ENCODE data around the gene SLC22A3. TPM values are rescaled to one million over a fixed set of nuclear protein-coding genes. Genes with fewer than 3 reads are reported as not detected.

Gene SLC22A3
- total RNA-seq, 1 donor from 2014 or later: 0.57 TPM

DNA sequence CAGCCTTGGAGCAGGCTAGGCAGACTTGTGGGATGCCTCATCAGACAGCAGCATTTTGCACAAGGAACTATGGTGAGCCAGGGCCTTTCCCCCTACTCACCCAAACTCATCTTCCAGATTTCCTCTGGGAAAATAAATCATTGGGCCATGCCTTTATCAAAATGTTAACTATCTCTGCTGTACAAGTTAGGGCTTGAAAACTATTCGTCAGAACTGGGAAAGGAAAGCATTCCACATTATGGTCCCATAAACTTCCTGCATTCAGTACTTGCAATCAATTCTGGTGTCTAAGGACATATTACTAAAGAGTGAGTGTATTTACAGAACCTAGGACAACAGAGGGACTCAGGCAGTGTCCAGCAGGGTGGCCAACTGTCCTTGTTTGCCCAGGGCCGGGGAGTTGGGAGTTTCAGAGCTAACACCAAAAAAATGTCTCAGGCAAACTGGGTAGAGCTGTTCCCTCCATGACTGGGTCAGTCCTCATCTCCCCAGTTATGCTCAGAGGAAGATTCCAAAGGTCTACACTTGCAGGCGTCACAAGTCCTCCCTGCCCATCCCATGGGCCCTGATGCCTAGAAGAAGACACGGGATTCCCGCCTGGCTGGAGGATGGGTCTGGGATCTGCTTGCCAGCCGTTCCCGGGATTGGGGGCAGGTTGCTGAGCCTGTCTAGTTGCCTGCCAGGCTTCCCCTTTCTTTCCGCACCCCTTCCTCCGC, 72.2 kb downstream of the SLC22A3 start:
- no peaks in the 10 kb centered on the region for H3K4me1 Mint-ChIP-seq (ENCODE audit: low read depth, unreplicated experiment)
- H3K36me3 Mint-ChIP-seq (ENCODE audit: low read depth, unreplicated experiment): no peaks in the 10 kb centered on the region
- no peak overlapping the region for H3K27ac ChIP-seq (ENCODE audit: low read depth, low read length)
- TF ChIP-seq, protein P1, sequence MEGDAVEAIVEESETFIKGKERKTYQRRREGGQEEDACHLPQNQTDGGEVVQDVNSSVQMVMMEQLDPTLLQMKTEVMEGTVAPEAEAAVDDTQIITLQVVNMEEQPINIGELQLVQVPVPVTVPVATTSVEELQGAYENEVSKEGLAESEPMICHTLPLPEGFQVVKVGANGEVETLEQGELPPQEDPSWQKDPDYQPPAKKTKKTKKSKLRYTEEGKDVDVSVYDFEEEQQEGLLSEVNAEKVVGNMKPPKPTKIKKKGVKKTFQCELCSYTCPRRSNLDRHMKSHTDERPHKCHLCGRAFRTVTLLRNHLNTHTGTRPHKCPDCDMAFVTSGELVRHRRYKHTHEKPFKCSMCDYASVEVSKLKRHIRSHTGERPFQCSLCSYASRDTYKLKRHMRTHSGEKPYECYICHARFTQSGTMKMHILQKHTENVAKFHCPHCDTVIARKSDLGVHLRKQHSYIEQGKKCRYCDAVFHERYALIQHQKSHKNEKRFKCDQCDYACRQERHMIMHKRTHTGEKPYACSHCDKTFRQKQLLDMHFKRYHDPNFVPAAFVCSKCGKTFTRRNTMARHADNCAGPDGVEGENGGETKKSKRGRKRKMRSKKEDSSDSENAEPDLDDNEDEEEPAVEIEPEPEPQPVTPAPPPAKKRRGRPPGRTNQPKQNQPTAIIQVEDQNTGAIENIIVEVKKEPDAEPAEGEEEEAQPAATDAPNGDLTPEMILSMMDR (IDR thresholded peaks at IDR 0.05; ENCODE audit: insufficient read depth, low read depth, low read length): no peak
- no peak for TF ChIP-seq EZH2 (IDR thresholded peaks at IDR 0.05; ENCODE audit: insufficient read depth, low read length)
- no peaks in the 10 kb centered on the region for H4K20me1 ChIP-seq (ENCODE audit: insufficient read depth, low read length)
- H3K4me3 ChIP-seq (ENCODE audit: insufficient read depth, low read depth, low read length): no peak overlapping the region
- DNase-seq (ENCODE audit: low read depth) (no peak), FAIRE-seq (no peak)
- no peaks in the 10 kb centered on the region for H3K4me1 ChIP-seq (ENCODE audit: insufficient read depth, low read length)
- H3K27me3 Mint-ChIP-seq (ENCODE audit: low read depth, unreplicated experiment): peaks cover 12% of the 10 kb centered on the region
- no peak overlapping the region for H3K9ac ChIP-seq (ENCODE audit: low read length)
- H3K9me3 ChIP-seq (ENCODE audit: insufficient read depth, low read depth, low read length): no peaks in the 10 kb centered on the region
- no peaks in the 10 kb centered on the region for H3K36me3 ChIP-seq (ENCODE audit: insufficient read depth, low read length)
- H3K27me3 ChIP-seq (ENCODE audit: insufficient read depth, low read length): no peaks in the 10 kb centered on the region
- H3K4me2 ChIP-seq (ENCODE audit: low read length): no peak overlapping the region
- H3K27ac Mint-ChIP-seq (ENCODE audit: unreplicated experiment): no peak overlapping the region
- H2AFZ ChIP-seq (ENCODE audit: low read depth, low read length): no peak overlapping the region
- no peaks in the 10 kb centered on the region for H3K79me2 ChIP-seq (ENCODE audit: insufficient read depth, low read length)
- peaks cover 1% of the 10 kb centered on the region for H3K9me3 Mint-ChIP-seq (ENCODE audit: unreplicated experiment)
- no peak overlapping the region for H3K4me3 Mint-ChIP-seq (ENCODE audit: unreplicated experiment)

DNA sequence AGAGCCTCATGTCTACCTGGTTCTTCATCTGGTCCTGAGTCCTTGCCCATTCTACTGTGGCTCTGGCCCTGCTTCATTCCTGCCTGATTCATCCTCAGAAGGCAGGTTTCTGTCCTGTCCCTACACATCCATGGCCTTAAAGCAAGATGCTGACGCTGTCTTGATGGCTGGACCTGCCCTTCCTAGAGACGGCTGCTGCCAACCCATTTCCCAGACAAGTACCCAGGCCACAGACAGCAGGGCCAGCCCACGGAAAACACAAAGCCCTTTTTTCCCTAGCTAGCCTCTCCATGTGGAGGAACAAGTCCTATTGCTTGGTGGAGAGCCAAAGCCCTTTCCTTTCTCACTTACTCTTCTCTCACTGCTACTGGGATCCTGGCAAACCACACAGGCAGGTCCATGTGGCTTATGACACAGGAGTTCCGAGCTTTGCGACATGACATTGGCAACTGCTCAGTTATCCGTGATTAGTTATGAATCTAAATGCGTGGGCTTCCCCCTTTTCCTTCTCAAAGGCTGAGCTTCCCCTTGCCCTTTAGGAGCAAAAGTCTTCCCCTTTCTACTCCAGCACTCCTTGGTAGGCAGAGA, 72.9 kb downstream of the SLC22A3 start:
- H2AFZ ChIP-seq (ENCODE audit: low read depth, low read length): no peak overlapping the region
- FAIRE-seq (no peak), DNase-seq (ENCODE audit: low read depth) (no peak)
- TF ChIP-seq, protein P1 (IDR thresholded peaks at IDR 0.05; ENCODE audit: insufficient read depth, low read depth, low read length): no peak
- no peak for TF ChIP-seq EZH2 (IDR thresholded peaks at IDR 0.05; ENCODE audit: insufficient read depth, low read length)
- Mint-ChIP-seq H3K9me3 (ENCODE audit: unreplicated experiment) (no peaks in the 10 kb centered on the region), H3K27me3 (ENCODE audit: low read depth, unreplicated experiment) (peaks cover 6% of the 10 kb centered on the region), H3K4me3 (ENCODE audit: unreplicated experiment) (no peak overlapping the region), H3K27ac (ENCODE audit: unreplicated experiment) (no peak overlapping the region), H3K4me1 (ENCODE audit: low read depth, unreplicated experiment) (no peaks in the 10 kb centered on the region), H3K36me3 (ENCODE audit: low read depth, unreplicated experiment) (no peaks in the 10 kb centered on the region)
- H3K79me2 ChIP-seq (ENCODE audit: insufficient read depth, low read length): no peaks in the 10 kb centered on the region
- H3K36me3 ChIP-seq (ENCODE audit: insufficient read depth, low read length): no peaks in the 10 kb centered on the region
- no peaks in the 10 kb centered on the region for H4K20me1 ChIP-seq (ENCODE audit: insufficient read depth, low read length)
- H3K4me1 ChIP-seq (ENCODE audit: insufficient read depth, low read length): no peaks in the 10 kb centered on the region
- no peak overlapping the region for H3K4me2 ChIP-seq (ENCODE audit: low read length)
- H3K9me3 ChIP-seq (ENCODE audit: insufficient read depth, low read depth, low read length): no peaks in the 10 kb centered on the region
- no peaks in the 10 kb centered on the region for H3K27me3 ChIP-seq (ENCODE audit: insufficient read depth, low read length)
- H3K4me3 ChIP-seq (ENCODE audit: insufficient read depth, low read depth, low read length): no peak overlapping the region
- H3K9ac ChIP-seq (ENCODE audit: low read length): no peak overlapping the region
- H3K27ac ChIP-seq (ENCODE audit: low read depth, low read length): no peak overlapping the region

DNA sequence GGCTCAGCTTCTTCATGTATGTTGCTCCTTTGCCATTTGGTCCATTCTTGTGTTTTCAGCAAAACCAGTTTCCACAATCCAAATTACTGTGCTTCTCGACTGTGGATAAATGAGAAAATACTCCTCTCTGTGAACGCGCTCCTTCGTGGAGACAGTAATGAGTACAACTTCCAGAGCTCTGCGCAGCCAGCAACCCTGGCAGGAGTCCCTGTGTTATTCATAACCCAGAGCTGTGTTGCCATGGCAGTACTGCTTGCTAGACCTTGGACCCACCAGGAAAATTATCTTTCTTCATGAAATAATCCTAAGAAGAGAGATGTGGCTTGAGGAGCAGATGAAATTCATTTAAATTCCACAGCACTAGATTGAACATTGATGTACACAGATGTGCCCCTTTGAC, 73.7 kb downstream of the SLC22A3 start:
- H3K36me3 Mint-ChIP-seq (ENCODE audit: low read depth, unreplicated experiment): no peaks in the 10 kb centered on the region
- TF ChIP-seq, protein P1 (IDR thresholded peaks at IDR 0.05; ENCODE audit: insufficient read depth, low read depth, low read length): no peak
- TF ChIP-seq EZH2 (IDR thresholded peaks at IDR 0.05; ENCODE audit: insufficient read depth, low read length): no peak
- no peaks in the 10 kb centered on the region for H3K27me3 ChIP-seq (ENCODE audit: insufficient read depth, low read length)
- no peak overlapping the region for H3K9ac ChIP-seq (ENCODE audit: low read length)
- no peak overlapping the region for H3K27ac ChIP-seq (ENCODE audit: low read depth, low read length)
- H3K27ac Mint-ChIP-seq (ENCODE audit: unreplicated experiment): no peak overlapping the region
- no peaks in the 10 kb centered on the region for H3K4me1 ChIP-seq (ENCODE audit: insufficient read depth, low read length)
- DNase-seq (ENCODE audit: low read depth): peak; percentile 17
- H2AFZ ChIP-seq (ENCODE audit: low read depth, low read length): no peak overlapping the region
- H3K4me3 Mint-ChIP-seq (ENCODE audit: unreplicated experiment): no peak overlapping the region
- no peak overlapping the region for H3K4me3 ChIP-seq (ENCODE audit: insufficient read depth, low read depth, low read length)
- FAIRE-seq: no peak
- no peaks in the 10 kb centered on the region for H3K9me3 Mint-ChIP-seq (ENCODE audit: unreplicated experiment)
- no peak overlapping the region for H3K4me2 ChIP-seq (ENCODE audit: low read length)
- no peaks in the 10 kb centered on the region for H3K9me3 ChIP-seq (ENCODE audit: insufficient read depth, low read depth, low read length)
- no peaks in the 10 kb centered on the region for H3K36me3 ChIP-seq (ENCODE audit: insufficient read depth, low read length)
- no peaks in the 10 kb centered on the region for H4K20me1 ChIP-seq (ENCODE audit: insufficient read depth, low read length)
- H3K79me2 ChIP-seq (ENCODE audit: insufficient read depth, low read length): no peaks in the 10 kb centered on the region
- H3K4me1 Mint-ChIP-seq (ENCODE audit: low read depth, unreplicated experiment): no peaks in the 10 kb centered on the region
- peaks cover 3% of the 10 kb centered on the region for H3K27me3 Mint-ChIP-seq (ENCODE audit: low read depth, unreplicated experiment)
